ENCODE results near the gene MYH11.
"Not testable (repeated sequence)": the region's sequence is repeated elsewhere in the genome, so short reads cannot be mapped to it uniquely, and the experiment has no call there.

MYH11 gene

GRCh38 chr16:15855704-15856003 lies 1.2 kb downstream of the MYH11 start:
- Histone ChIP-seq H3K27ac (ENCODE audit: low read depth, low read length) (no peak overlapping the region), H3K4me1 (ENCODE audit: control insufficient read depth, insufficient read depth, low read length) (no peaks in the 10 kb centered on the region), H3K4me3 (ENCODE audit: low read depth, low read length) (no peak overlapping the region), H3K9me3 (ENCODE audit: control insufficient read depth, insufficient read depth, low read depth, low read length) (no peaks in the 10 kb centered on the region), H3K27me3 (ENCODE audit: control insufficient read depth, insufficient read depth, low read length) (peaks cover 58% of the 10 kb centered on the region), H3K36me3 (ENCODE audit: control insufficient read depth, insufficient read depth, low read length) (no peaks in the 10 kb centered on the region), H3K9ac (ENCODE audit: low read length) (no peak overlapping the region)

- no peaks in the 10 kb centered on the region for H3K4me1 ChIP-seq (ENCODE audit: control insufficient read depth, insufficient read depth, low read length)
- no peaks in the 10 kb centered on the region for H3K36me3 ChIP-seq (ENCODE audit: control insufficient read depth, insufficient read depth, low read length)
- H3K9ac ChIP-seq (ENCODE audit: low read length), result no peak overlapping the region
- peaks cover 58% of the 10 kb centered on the region for H3K27me3 ChIP-seq (ENCODE audit: control insufficient read depth, insufficient read depth, low read length)
- no peaks in the 10 kb centered on the region for H3K9me3 ChIP-seq (ENCODE audit: control insufficient read depth, insufficient read depth, low read depth, low read length)
- H3K27ac ChIP-seq (ENCODE audit: low read depth, low read length), result no peak overlapping the region
- H3K4me3 ChIP-seq (ENCODE audit: low read depth, low read length), result no peak overlapping the region
These were observed 1.7 kb downstream of the MYH11 start for GRCh38 chr16:15854906-15855703.

- no peaks in the 10 kb centered on the region for H3K9me3 ChIP-seq (ENCODE audit: control insufficient read depth, insufficient read depth, low read depth, low read length)
- no peak overlapping the region for H3K9ac ChIP-seq (ENCODE audit: low read length)
- no peak overlapping the region for H3K4me3 ChIP-seq (ENCODE audit: low read depth, low read length)
- no peak overlapping the region for H3K27ac ChIP-seq (ENCODE audit: low read depth, low read length)
- no peaks in the 10 kb centered on the region for H3K4me1 ChIP-seq (ENCODE audit: control insufficient read depth, insufficient read depth, low read length)
- H3K27me3 ChIP-seq (ENCODE audit: control insufficient read depth, insufficient read depth, low read length), result peaks cover 54% of the 10 kb centered on the region
- H3K36me3 ChIP-seq (ENCODE audit: control insufficient read depth, insufficient read depth, low read length), result no peaks in the 10 kb centered on the region
These were observed 2.8 kb downstream of the MYH11 start for GRCh38 chr16:15854061-15854460.

GRCh38 chr16:15853021-15853420 lies 3.8 kb downstream of the MYH11 start:
- H3K36me3 ChIP-seq (ENCODE audit: control insufficient read depth, insufficient read depth, low read length), result no peaks in the 10 kb centered on the region
- no peaks in the 10 kb centered on the region for H3K4me1 ChIP-seq (ENCODE audit: control insufficient read depth, insufficient read depth, low read length)
- no peak overlapping the region for H3K27ac ChIP-seq (ENCODE audit: low read depth, low read length)
- no peak overlapping the region for H3K4me3 ChIP-seq (ENCODE audit: low read depth, low read length)
- H3K27me3 ChIP-seq (ENCODE audit: control insufficient read depth, insufficient read depth, low read length), result peaks cover 45% of the 10 kb centered on the region
- no peaks in the 10 kb centered on the region for H3K9me3 ChIP-seq (ENCODE audit: control insufficient read depth, insufficient read depth, low read depth, low read length)
- H3K9ac ChIP-seq (ENCODE audit: low read length), result no peak overlapping the region

- not testable (repeated sequence) for H3K4me3 ChIP-seq (ENCODE audit: low read depth, low read length); H3K27ac ChIP-seq (ENCODE audit: low read depth, low read length); H3K36me3 ChIP-seq (ENCODE audit: control insufficient read depth, insufficient read depth, low read length); H3K9me3 ChIP-seq (ENCODE audit: control insufficient read depth, insufficient read depth, low read depth, low read length); H3K9ac ChIP-seq (ENCODE audit: low read length); H3K4me1 ChIP-seq (ENCODE audit: control insufficient read depth, insufficient read depth, low read length)
- H3K27me3 ChIP-seq (ENCODE audit: control insufficient read depth, insufficient read depth, low read length), result peaks cover 21% of the 10 kb centered on the region
These were observed 6.3 kb downstream of the MYH11 start for GRCh38 chr16:15850555-15850954.

- H3K27me3 ChIP-seq (ENCODE audit: control insufficient read depth, insufficient read depth, low read length), result peaks cover 9% of the 10 kb centered on the region; the same call in 1 of the 2 replicates
- no peak overlapping the region for H3K4me3 ChIP-seq (ENCODE audit: low read depth, low read length)
- H3K27ac ChIP-seq (ENCODE audit: low read depth, low read length), result no peak overlapping the region
- no peaks in the 10 kb centered on the region for H3K36me3 ChIP-seq (ENCODE audit: control insufficient read depth, insufficient read depth, low read length)
- no peaks in the 10 kb centered on the region for H3K9me3 ChIP-seq (ENCODE audit: control insufficient read depth, insufficient read depth, low read depth, low read length)
- no peaks in the 10 kb centered on the region for H3K4me1 ChIP-seq (ENCODE audit: control insufficient read depth, insufficient read depth, low read length)
- no peak overlapping the region for H3K9ac ChIP-seq (ENCODE audit: low read length)
These were observed 7.4 kb downstream of the MYH11 start for GRCh38 chr16:15849209-15849981.

- Histone ChIP-seq H3K4me1 (ENCODE audit: control insufficient read depth, insufficient read depth, low read length) (no peaks in the 10 kb centered on the region), H3K4me3 (ENCODE audit: low read depth, low read length) (no peak overlapping the region), H3K27ac (ENCODE audit: low read depth, low read length) (no peak overlapping the region), H3K9ac (ENCODE audit: low read length) (no peak overlapping the region), H3K36me3 (ENCODE audit: control insufficient read depth, insufficient read depth, low read length) (no peaks in the 10 kb centered on the region), H3K27me3 (ENCODE audit: control insufficient read depth, insufficient read depth, low read length) (no peaks in the 10 kb centered on the region), H3K9me3 (ENCODE audit: control insufficient read depth, insufficient read depth, low read depth, low read length) (no peaks in the 10 kb centered on the region)
These were observed 9.1 kb downstream of the MYH11 start for GRCh38 chr16:15847611-15848175.

GRCh38 chr16:15846510-15846909 lies 10.3 kb downstream of the MYH11 start:
- Histone ChIP-seq H3K27me3 (ENCODE audit: control insufficient read depth, insufficient read depth, low read length) (no peaks in the 10 kb centered on the region), H3K4me3 (ENCODE audit: low read depth, low read length) (no peak overlapping the region), H3K36me3 (ENCODE audit: control insufficient read depth, insufficient read depth, low read length) (no peaks in the 10 kb centered on the region)

GRCh38 chr16:15843635-15844279 lies 13.1 kb downstream of the MYH11 start:
- Histone ChIP-seq H3K27me3 (ENCODE audit: control insufficient read depth, insufficient read depth, low read length) (no peaks in the 10 kb centered on the region), H3K9me3 (ENCODE audit: control insufficient read depth, insufficient read depth, low read depth, low read length) (no peaks in the 10 kb centered on the region), H3K4me1 (ENCODE audit: control insufficient read depth, insufficient read depth, low read length) (no peaks in the 10 kb centered on the region), H3K36me3 (ENCODE audit: control insufficient read depth, insufficient read depth, low read length) (no peaks in the 10 kb centered on the region), H3K4me3 (ENCODE audit: low read depth, low read length) (no peak overlapping the region), H3K9ac (ENCODE audit: low read length) (no peak overlapping the region), H3K27ac (ENCODE audit: low read depth, low read length) (no peak overlapping the region)

More at GRCh38 chr16:15846510-15846909, 10.3 kb downstream of the MYH11 start:
- Histone ChIP-seq H3K27ac (ENCODE audit: low read depth, low read length) (no peak overlapping the region), H3K9ac (ENCODE audit: low read length) (no peak overlapping the region), H3K9me3 (ENCODE audit: control insufficient read depth, insufficient read depth, low read depth, low read length) (no peaks in the 10 kb centered on the region), H3K4me1 (ENCODE audit: control insufficient read depth, insufficient read depth, low read length) (no peaks in the 10 kb centered on the region)

- H3K27ac ChIP-seq (ENCODE audit: low read depth, low read length); H3K36me3 ChIP-seq (ENCODE audit: control insufficient read depth, insufficient read depth, low read length); H3K9ac ChIP-seq (ENCODE audit: low read length); H3K27me3 ChIP-seq (ENCODE audit: control insufficient read depth, insufficient read depth, low read length); H3K4me1 ChIP-seq (ENCODE audit: control insufficient read depth, insufficient read depth, low read length); H3K9me3 ChIP-seq (ENCODE audit: control insufficient read depth, insufficient read depth, low read depth, low read length); H3K4me3 ChIP-seq (ENCODE audit: low read depth, low read length): not testable (repeated sequence)
These were observed 17.6 kb downstream of the MYH11 start for GRCh38 chr16:15839204-15839603.

GRCh38 chr16:15837761-15838160 lies 19.1 kb downstream of the MYH11 start:
- Histone ChIP-seq H3K9me3 (ENCODE audit: control insufficient read depth, insufficient read depth, low read depth, low read length) (no peaks in the 10 kb centered on the region), H3K27me3 (ENCODE audit: control insufficient read depth, insufficient read depth, low read length) (no peaks in the 10 kb centered on the region), H3K36me3 (ENCODE audit: control insufficient read depth, insufficient read depth, low read length) (no peaks in the 10 kb centered on the region), H3K9ac (ENCODE audit: low read length) (no peak overlapping the region), H3K27ac (ENCODE audit: low read depth, low read length) (no peak overlapping the region), H3K4me3 (ENCODE audit: low read depth, low read length) (no peak overlapping the region), H3K4me1 (ENCODE audit: control insufficient read depth, insufficient read depth, low read length) (no peaks in the 10 kb centered on the region)
